Activated T-helper 9 cell treated with anti-CD3 and anti-CD28 coated beads, Interleukin-2, amount 50 U/mL, for 16 hours (primary cell): ENCODE measurements around the gene AIFM2.
"Not testable (repeated sequence)": the region's sequence is repeated elsewhere in the genome, so short reads cannot be mapped to it uniquely, and the experiment has no call there.

Experiments used
- DNase-seq: peaks from one replicate; pipeline ENCODE4 v3.0.0-alpha.2; 2020; ENCODE audit warnings: low read depth

AIFM2 gene

DNA sequence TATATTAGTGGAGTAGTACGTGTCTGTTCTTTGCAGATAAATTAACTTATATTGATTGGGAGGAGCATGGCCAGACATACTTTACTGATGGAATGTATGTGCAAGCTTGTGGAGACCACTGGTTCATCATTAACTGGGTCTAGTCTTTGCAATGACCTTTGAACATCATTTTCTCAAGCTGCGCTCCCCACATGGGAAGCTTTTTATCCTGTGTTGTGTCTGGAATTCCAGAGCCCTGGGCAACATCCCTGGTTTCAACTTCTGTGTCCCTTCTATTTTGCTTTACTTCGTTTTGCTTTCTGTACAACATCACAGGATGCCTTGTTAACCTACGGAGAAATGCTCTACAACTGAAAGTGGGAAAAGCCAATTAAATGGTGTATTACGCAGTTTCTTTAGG lies 41.7 kb downstream of the AIFM2 start:
- no peak for DNase-seq

DNA sequence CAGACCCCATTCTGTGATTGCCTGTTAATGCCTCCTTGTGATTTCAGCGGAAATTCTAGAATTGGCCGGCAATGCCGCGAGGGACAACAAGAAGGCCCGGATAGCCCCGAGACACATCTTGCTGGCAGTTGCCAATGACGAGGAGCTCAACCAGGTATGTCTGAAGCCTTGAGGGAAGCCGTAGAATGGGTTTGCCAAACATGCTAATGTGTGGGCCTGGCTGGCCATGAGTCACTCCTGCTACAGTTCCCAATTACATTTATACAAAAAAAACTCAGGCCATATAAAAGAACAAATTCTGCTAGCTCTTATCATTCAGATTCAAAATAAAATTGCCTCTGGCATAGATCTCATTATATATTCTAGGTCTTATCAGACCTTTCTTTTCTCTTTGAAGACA lies 42.6 kb downstream of the AIFM2 start:
- DNase-seq: no peak

GRCh38 chr10:70088308-70088698 lies 44.3 kb downstream of the AIFM2 start:
- no peak for DNase-seq

DNA sequence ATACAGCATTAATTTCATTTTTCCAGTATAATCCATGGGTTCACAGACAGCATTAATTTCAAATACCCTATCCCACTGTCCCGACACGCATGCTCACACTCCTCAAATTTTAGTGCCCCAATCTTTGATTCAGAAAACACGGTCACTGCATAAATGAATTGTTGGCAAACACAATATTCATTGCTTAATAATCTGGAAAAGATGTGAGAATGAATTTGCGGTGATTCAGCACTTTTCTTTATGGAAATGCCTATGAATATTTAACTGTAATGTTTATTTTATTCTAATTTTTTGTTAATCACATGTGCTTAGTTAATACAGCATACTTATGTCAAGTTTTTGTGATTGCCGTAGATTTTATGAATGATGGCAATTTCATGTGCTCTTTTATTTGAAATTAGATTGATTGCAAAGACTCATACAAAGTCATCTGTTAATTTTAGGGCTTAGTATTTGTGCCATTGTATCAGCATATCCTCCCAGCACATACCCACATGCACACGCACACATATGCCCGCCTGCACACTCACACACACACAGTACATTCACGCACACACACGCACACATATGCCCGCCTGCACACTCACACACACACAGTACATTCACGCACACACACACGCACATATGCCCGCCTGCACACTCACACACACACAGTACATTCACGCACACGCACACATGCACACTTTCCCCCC lies 44.9 kb downstream of the AIFM2 start:
- no peak for DNase-seq

DNA sequence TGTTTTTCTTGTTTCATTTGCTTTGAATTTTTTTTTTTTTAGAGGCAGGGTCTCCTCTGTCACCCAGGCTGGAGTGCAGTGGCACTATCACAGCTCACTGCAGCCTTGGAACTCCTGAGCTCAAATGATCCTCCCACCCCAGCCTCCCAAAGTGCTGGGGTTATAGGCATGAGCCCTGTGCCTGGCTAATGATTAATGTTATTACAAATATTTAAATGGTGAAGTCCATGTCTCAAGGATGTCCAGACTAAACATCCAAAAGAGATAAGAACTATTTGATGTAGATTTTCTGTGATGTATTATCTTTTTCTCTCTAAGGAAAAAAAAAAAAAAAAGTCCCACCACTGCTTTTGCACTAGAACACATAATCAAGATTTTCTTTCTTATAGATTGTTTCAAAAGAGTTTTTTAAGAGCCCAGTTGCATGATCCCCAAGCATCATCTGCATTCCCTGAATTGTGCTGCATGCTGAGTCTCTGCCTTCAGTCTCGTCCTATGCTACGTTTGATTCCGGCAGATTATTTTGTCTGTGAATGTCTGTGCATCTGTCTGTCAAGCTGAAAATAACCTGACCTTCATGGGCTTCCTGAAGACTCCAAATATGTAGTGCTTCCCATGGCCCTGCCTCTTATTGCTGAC lies 46.5 kb downstream of the AIFM2 start:
- DNase-seq: no peak

GRCh38 chr10:70084189-70084588 lies 48.4 kb downstream of the AIFM2 start:
- no peak for DNase-seq

DNA sequence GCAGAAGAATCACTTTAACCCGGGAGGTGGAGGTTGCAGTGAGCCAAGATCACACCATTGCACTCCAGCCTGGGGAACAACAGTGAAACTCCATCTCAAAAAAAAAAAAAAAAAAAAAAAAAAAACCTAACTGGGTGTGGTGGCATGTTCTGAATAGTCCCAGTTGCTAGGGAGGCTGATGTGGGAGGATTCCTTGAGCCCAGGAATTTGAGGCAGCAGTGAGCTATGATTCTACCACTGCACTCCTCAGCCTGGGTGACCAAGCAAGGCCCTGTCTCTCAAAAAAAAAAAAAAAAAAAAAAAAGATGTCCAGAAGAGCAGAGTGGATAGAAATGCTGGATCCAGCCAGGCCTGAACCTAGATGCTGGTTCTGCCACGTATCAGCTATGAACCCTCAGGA lies 51.8 kb downstream of the AIFM2 start:
- not testable (repeated sequence) for DNase-seq

DNA sequence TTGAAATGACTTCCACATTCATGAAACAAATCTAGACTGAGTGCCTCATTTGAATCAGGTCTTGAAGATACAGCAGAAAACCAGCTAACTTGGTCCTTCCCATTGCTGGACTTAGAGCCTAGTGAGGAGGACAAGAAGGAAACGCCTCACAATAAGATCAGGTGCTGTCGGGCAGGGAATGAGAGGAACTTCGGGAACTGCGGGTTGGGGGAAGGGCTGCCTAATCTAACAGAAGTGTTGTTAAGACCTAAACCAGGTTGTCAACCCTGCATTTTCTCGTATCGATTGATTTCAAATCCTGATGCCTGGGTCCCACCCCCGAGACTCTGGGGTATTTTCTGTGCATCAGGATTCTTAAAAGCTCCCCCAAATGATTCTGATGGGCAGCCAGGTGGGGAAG lies 53.7 kb downstream of the AIFM2 start:
- no peak for DNase-seq

- no peak for DNase-seq
These were observed 54.3 kb downstream of the AIFM2 start for GRCh38 chr10:70078329-70078728.

DNA sequence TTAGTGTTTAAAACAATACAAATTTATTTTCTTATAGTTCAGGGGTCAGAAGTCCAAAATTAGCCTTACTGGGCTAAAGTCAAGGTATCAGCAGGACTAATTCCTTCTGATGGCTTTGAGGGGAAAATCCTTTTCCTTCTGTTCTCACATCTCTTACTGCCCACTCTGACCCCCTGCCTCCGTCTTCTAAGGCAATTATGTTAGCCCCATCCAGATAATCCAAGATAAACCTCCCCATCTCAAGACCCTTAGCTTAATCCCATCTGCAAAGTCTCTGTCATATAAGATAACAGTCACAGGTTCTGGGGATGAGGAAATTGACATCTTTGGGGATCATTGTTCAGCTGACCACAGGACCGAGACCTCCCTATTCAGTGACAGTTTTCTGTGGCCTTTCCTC lies 57.7 kb downstream of the AIFM2 start:
- no peak for DNase-seq

DNA sequence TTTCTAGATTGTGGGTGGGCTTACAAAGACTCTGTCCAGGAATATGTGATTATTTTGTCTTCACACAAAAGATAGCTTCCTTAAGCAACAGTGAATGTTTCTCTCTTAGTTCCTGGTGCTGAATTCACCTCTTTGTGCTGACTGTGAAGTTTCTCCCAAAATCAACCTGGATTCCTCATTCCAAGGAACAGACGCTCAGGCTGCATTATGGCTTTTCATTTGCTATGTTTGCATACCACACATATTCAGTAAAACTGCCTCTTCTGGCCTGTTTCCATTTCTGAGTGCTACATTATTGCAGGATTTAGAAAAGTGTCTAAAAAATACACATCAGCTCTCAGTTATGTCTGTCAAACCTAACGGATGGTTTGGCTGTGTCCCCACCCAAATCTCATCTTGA lies 58.5 kb downstream of the AIFM2 start:
- DNase-seq: no peak

GRCh38 chr10:70070834-70071233 lies 61.8 kb downstream of the AIFM2 start:
- DNase-seq: no peak

DNA sequence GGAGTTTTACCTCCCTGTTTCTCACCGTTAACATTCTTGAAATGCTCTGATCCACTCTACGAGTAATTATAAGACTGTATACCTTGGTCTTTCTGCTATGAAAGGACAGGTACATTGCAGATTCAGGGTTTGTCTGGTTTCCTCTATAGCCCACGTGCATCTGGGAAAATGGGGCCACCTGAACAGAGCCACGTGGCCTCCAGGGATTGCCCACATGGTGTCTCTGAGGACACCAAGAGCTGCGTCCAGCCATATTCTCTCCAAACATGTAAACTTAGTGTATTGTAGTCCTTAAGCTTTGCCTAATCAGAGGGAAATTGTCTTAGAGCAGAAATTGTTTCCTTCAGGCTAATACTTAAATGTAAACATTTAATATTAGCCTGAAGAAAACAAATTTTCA lies 63.3 kb downstream of the AIFM2 start:
- DNase-seq: no peak

GRCh38 chr10:70068925-70069324 lies 63.7 kb downstream of the AIFM2 start:
- no peak for DNase-seq

- DNase-seq: no peak
These were observed 65.0 kb downstream of the AIFM2 start for GRCh38 chr10:70067586-70067985.

DNA sequence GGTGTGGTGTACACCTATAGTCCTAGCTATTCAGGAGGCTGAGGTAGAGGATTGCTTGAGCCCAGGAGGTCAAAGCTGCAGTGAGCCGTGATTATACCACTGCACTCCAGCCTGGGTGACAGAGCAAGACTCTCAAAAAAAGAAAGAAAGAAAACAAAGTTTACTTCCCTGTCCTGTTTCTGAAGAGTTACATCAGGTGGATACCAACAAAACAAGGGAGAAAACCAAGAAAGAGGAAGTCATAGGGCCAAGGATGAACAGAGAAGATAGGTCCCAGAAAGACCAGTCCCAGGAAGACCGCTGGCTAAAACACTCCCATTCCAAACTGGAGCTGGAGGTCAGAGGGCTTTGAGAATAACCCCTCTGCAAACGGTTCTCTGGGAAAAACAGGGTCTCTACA lies 66.4 kb downstream of the AIFM2 start:
- DNase-seq: no peak

DNA sequence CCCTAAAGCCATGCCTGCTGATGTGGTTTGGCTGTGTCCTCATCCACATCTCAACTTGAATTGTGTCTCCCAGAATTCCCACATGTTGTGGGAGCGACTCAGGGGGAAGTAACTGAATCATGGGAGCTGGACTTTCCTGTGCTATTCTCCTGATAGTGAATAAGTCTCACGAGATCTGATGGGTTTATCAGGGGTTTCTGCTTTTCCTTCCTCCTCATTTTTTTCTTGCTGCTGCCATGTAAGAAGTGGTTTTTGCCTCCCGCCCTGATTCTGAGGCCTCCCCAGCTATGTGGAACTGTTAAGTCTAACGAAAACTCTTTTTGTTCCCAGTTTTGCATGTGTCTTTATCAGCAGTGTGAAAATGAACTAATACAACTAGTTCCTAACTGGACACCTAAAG lies 68.1 kb downstream of the AIFM2 start:
- no peak for DNase-seq

- DNase-seq: no peak
These were observed 69.1 kb downstream of the AIFM2 start for GRCh38 chr10:70063418-70064098.
